ENCODE results near the gene ANKRD22.

DNA sequence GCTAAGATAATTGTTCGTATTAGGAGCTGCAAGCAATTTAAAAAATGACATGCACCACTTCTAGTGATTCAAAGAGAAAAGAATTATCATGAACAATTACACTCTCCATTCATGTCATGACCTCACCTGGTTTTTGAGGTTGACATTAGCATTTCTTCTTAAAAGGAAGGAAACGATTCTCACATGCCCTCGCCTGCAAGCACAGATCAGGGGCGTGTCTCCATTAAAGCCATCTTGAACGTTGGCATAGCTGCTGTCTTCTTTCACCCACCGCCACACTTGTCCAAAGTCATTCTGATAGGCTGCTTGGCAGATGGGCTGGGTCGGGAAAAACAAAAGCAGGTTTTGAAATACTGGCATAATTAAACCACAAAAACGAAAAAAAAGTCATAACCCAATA is 19.9 kb downstream of the ANKRD22 start:
- no peak for TF ChIP-seq POLR2AphosphoS5 (IDR thresholded peaks at IDR 0.05)
- TF ChIP-seq, protein P1, sequence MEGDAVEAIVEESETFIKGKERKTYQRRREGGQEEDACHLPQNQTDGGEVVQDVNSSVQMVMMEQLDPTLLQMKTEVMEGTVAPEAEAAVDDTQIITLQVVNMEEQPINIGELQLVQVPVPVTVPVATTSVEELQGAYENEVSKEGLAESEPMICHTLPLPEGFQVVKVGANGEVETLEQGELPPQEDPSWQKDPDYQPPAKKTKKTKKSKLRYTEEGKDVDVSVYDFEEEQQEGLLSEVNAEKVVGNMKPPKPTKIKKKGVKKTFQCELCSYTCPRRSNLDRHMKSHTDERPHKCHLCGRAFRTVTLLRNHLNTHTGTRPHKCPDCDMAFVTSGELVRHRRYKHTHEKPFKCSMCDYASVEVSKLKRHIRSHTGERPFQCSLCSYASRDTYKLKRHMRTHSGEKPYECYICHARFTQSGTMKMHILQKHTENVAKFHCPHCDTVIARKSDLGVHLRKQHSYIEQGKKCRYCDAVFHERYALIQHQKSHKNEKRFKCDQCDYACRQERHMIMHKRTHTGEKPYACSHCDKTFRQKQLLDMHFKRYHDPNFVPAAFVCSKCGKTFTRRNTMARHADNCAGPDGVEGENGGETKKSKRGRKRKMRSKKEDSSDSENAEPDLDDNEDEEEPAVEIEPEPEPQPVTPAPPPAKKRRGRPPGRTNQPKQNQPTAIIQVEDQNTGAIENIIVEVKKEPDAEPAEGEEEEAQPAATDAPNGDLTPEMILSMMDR (IDR thresholded peaks at IDR 0.05), result no peak
- no peak for TF ChIP-seq POLR2A (IDR thresholded peaks at IDR 0.05)

Measured in breast epithelium (tissue), 3 donors.